ENCODE measurements around the gene RBM41.
A peak's percentile ranks its signal among the peaks of the same experiment; 100 is the strongest.
"Not testable (repeated sequence)": the region's sequence is repeated elsewhere in the genome, so short reads cannot be mapped to it uniquely, and the experiment has no call there.

Gene RBM41

GRCh38 chrX:107118322-107119147, at the start of gene RBM41:
TSS of gene RBM41 (minus strand) at chrX:107118822. CDS start at chrX:107118773, 49 bp downstream.
- DNase-seq, result peak; percentile 62

GRCh38 chrX:107168257-107168656, 49.6 kb upstream of the RBM41 start:
- DNase-seq, result no peak

DNA sequence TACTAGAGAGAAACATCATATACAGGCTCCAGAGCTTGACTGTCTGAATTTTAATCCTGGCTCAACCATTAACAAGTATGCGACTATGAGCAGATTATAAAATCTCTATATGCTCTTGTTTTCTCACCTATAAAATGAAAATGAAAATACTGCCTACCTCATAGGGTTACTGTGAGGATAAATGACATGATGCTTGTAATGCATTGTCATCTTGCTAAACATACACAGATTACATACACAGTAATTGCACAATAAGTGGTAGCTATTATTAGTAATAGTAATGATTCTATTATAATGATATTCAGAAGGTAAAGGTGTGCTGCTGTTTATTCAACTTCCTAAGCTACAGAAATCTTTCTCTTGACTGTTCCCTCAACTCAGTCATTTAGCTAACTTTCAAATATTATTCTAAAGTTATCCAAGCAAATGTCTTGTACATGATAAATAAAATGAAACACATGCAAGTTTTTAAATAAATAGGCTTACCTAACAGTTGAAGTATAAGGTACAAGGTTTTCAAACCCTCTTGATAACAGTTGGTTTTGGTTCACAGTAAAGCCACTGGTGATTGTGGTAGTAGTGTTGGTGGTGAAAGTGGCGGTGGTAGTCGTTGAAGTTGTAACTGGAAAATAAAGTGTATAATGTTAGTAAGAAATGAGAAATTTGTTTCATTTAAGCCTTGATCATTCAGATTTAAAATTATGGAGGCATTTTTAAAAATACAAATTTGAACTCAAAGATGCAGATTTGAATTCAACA, 48.7 kb upstream of the RBM41 start:
- no peak for DNase-seq

- not testable (repeated sequence) for DNase-seq
Measured at GRCh38 chrX:107157618-107158017, 39.0 kb upstream of the RBM41 start.

DNA sequence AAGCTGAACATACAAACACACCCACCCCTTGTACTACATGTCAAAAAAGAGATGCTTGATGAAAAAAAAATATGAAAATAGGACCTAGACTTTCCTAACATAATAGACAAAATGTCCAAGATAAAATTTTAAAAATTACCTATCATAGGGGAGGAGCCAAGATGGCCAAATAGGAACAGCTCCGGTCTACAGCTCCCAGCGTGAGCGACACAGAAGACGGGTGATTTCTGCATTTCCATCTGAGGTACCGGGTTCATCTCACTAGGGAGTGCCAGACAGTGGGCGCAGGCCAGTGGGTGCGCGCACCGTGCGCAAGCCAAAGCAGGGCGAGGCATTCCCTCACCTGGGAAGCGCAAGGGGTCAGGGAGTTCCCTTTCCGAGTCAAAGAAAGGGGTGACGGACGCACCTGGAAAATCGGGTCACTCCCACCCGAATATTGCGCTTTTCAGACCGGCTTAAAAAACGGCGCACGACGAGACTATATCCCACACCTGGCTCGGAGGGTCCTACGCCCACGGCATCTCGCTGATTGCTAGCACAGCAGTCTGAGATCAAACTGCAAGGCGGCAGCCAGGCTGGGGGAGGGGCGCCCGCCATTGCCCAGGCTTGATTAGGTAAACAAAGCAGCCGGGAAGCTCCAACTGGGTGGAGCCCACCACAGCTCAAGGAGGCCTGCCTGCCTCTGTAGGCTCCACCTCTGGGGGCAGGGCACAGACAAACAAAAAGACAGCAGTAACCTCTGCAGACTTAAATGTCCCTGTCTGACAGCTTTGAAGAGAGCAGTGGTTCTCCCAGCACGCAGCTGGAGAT, 37.2 kb upstream of the RBM41 start:
- not testable (repeated sequence) for DNase-seq

DNA sequence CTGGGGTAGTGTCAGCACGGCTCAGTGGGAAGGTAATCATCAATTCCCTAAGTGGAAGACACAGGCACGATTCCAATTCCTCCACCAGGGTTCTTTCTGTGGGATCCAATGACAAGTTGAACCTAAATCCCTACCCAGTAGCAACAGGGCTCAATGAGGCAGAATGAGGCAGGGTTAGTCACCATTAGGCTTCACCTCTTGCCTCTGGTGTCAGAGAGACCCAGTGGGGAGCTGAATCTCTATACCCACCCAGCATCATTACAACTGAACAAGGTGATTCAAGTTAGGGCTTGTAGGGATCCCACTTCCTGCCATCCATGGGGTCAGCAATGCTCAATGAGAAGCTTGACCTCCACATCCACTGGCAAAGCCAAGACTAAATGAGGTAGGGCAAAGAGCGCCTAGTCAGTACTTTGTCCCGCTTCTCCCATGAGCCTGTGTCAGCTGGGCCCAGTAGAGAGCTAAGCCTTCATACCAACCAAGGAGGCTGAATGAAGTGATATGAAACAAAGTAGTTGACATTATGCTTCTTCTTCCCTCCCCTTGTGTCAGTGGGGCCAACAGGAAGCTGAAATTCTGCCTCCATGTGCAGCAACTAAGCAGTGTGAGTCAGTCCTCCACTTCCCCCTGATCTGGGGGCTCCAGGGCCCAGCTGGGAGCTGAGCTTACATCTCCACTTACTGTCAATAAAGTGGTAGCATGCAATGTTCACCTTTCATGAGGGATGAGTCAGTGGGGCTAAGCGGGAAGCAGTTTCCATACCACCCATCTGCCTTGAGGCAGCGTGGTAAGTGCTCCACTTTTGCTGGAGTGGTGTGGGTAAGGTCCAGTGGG, 36.4 kb upstream of the RBM41 start:
- DNase-seq, result no peak

- DNase-seq, result no peak
Measured at GRCh38 chrX:107153005-107153404, 34.4 kb upstream of the RBM41 start.

DNA sequence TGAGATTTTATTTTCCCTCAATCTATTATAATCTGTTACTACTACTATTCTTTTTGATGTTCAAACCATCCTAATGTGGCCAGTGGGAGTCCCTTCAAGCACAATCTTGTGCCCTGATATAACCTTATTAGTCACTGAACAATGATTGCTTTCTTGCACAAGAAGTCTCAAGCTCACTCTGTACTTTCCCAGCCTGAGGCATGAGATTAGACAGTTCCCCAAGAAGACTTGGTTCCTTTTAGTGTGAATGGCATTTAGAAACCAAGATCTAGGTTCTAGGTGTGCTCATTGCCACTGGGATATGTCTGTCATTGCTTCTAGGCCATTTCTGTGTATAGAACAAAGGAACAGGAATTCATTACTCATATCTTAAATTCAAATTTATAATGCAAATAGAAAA, 28.0 kb upstream of the RBM41 start:
- no peak for DNase-seq

DNA sequence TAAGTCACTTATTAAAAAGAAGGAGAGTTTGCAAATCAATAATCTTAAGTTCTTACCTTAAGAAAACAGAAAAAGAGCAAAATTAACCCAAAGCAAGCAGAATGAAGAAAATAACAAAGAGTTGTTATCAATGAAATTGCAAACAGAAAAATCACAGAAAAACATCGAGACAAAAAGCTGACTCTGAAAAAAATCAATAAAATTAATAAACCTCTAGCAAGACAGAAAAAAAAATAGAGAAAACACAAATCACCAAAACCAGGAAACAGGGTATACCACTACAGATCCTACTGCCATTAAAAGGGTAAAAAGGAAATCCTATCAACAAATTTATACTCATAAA, 17.3 kb upstream of the RBM41 start:
- DNase-seq, result no peak

DNA sequence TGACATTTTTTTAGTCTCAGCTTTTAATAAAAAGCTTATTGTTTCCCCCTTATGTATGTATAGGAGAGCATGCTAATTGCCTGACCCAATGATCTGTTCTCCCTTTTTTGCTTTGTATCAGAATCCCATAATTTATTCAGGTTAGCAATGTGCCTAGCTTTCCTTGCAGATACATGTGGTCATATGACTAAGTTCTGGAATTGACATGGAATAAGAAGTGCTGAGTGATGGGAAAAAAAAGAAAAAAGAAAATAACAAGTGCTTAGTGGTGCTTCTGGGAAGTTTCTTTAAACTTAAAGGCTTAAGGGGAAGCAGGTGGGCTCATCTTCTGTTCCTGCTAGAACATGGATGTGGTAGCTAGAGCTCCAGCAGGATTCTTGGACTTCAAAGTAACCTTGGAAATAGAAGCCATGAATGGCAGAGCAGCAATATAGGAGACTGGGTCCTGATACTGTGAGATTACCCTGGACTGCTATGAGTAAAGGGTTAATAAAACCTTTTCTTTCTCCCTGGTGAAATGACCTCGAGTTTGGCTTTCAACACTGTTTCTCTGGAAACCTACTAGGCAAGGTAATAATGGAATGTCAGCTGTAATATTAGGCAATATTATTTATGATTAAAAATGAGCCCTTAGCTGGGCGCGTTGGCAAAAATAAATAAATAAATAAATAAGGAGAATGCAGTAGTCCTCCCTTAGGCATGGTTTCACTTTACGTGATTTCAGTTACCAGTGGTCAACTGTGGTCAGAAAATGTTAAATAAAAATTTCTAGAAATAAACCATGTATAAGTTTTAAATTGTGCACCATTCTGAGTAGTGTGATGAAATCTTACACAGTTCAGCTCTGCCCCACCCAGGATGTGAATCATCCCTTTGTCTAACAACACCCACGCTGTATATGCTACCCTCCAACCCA, 16.7 kb upstream of the RBM41 start:
- DNase-seq, result no peak

DNA sequence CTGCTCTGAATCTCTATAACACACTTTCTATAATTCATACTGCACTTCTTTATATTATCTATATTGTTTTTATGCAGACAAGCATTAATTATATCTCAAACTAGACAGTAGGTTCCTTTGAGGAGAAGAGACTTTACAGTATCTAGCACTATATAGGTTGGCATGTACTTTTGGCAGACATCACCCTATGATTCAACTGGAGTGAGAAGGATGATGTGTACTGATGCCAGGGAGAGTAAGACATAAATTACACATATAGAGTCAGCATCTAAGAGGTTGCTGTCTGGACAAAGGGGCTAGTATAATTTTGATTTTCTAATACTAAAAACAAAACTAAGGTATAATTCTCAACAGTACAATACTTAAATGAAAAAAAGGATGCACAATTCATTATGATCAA, 5.1 kb upstream of the RBM41 start:
- DNase-seq, result no peak

GRCh38 chrX:107119283-107119682, 661 bp upstream of the RBM41 start:
- DNase-seq, result no peak

DNA sequence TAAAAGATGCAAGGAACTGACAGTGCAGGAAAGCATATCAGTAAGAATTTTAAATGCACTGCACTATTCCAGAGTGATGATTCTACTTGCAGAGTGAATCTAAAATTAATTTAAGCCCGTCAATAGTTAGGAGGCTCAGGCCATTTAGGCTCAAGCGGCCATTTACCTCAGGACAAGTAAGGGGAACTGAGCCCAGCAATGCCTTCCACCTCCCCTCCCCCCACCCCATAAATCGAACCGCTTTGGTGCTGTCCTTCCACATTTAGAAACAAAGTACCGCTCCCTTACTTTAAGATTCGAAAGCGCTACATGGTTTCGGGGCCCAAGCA, 665 bp downstream of the RBM41 start:
- no peak for DNase-seq

GRCh38 chrX:107107459-107107858, 11.2 kb downstream of the RBM41 start:
- DNase-seq, result no peak

DNA sequence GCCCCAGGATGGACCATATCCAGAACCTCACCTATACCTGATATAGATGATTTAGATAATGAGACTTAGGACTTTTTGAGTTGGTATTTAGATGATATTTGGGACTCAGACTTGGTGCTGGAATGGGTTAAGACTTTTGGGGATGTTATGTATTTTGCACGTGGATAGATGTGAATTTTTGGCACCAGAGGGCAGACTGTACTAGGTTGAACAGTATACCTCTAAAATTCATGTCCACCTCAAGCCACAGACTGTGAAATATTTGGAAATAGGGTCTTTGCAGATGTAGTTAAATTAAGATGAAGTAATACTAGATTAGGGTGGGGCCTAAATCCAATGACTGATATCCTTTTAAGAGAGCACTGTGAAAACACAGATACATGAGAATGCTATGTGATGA, 15.6 kb downstream of the RBM41 start:
- no peak for DNase-seq

DNA sequence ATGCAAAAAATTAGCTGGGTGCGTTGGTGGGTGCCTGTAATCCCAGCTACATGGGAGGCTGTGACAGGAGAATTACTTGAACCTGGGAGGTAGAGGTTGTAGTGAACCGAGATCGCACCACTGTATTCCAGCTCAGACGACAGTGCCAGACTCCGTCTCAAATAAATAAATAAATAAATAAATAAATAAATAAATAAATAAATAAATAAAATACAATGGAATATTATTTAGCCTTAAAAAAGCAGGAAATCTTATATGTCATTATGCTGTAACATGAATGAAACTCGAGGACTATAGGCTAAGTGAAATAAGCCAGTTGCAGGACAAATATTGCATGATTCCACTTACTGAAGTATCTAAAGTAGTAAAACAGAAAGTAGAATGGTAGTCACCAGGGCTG, 42.5 kb downstream of the RBM41 start:
- no peak for DNase-seq

- DNase-seq, result not testable (repeated sequence)
Measured at GRCh38 chrX:107057731-107058130, 60.9 kb downstream of the RBM41 start.

DNA sequence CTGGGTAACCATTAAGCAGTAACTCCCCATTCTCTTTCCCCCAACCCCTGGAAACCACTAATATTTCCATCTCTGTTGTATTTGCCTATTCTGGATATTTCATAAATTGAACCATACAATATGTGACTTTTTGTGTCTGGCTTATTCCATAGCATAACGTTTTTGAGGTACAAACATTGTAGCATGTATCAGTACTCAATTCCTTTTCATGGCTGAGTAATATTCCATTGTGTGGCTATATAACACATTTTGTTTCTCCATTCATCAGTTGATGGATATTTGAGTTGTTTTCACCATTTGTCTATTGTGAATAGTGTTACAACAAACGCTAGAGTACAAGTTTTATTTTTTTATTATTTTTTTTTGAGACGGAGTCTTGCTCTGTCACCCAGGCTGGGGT, 63.6 kb downstream of the RBM41 start:
- DNase-seq, result no peak

DNA sequence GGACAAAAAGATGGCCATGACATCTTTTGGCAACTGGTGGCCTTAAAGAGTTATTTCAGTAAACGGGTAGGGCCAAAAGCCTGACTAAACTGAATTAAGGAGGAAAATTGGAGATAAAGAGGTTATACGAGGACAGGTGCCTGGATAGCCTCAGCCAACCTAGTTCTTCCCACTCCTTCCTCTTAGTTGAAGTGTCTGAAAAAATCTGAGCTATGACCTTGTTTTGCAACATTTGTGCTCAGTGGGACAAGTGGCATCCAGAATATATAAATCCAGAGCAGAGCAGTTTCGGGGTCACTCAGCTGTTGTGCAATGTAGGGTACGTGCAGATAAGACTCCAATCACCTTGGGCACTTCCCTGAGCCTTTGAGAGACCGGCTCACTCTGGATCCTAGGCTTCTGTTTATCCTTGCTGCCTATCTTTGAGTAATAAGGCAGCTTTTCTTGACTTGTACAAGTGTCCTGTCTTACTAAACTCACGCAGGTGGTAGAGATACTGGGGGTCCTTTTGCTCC, 68.4 kb downstream of the RBM41 start:
- no peak for DNase-seq

- no peak for DNase-seq
Measured at GRCh38 chrX:107047622-107048021, 71.0 kb downstream of the RBM41 start.

GRCh38 chrX:107029752-107030151, 88.9 kb downstream of the RBM41 start:
- no peak for DNase-seq
